PC-3 (cell line): ENCODE measurements around the gene RNPEP.

Experiments used
- EZH2 ChIP-seq: fragments of 300-600 bp; sonication (generic); IDR thresholded peaks from one replicate; pipeline ENCODE4 v1.6.1; 2017; ENCODE audit warnings: antibody characterized with exemption, mild to moderate bottlenecking, low read length; ENCODE audit not compliant: unreplicated experiment
- TF ChIP-seq, protein P1 (sequence below): fragments of 300-600 bp; sonication (generic); conservative IDR thresholded peaks from 2 replicates; pipeline ENCODE4 v1.5.1; 2017; ENCODE audit warnings: antibody characterized with exemption, low read depth, mild to moderate bottlenecking, low read length

DNA sequence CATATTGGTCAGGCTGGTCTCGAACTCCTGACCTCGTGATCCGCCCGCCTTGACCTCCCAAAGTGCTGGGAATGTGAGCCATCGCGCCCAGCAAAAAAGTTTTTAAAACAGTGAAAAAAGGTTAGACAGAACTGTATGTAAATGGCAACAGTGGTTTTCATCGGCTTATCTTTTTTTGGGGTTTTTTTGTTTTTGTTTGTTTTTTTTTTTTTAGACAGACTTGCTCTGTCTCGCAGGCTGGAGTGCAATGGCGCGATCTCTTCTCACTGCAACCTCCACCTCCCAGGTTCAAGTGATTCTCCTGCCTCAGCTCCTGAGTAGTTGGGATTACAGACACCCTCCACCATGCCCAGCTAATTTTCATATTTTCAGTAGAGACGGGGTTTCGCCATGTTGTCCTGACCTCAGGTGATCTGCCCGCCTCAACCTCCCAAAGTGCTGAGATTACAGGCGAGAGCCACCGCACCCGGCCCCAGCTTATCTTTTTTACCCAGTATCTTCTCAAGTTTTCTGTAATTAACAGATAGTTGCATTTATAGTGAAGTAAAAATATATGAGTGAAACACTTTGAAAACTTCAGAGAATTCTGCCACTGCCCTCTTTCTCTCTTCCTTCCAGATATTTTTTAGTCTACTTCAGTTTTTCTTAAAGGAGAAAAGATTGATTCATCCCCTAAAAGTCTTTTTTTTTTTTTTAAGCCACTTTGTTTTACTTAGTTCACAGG is 14.1 kb upstream of the RNPEP start:
- TF ChIP-seq, protein P1, sequence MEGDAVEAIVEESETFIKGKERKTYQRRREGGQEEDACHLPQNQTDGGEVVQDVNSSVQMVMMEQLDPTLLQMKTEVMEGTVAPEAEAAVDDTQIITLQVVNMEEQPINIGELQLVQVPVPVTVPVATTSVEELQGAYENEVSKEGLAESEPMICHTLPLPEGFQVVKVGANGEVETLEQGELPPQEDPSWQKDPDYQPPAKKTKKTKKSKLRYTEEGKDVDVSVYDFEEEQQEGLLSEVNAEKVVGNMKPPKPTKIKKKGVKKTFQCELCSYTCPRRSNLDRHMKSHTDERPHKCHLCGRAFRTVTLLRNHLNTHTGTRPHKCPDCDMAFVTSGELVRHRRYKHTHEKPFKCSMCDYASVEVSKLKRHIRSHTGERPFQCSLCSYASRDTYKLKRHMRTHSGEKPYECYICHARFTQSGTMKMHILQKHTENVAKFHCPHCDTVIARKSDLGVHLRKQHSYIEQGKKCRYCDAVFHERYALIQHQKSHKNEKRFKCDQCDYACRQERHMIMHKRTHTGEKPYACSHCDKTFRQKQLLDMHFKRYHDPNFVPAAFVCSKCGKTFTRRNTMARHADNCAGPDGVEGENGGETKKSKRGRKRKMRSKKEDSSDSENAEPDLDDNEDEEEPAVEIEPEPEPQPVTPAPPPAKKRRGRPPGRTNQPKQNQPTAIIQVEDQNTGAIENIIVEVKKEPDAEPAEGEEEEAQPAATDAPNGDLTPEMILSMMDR: no peak
- TF ChIP-seq EZH2: no peak
